Activated naive CD4-positive, alpha-beta T cell treated with anti-CD3 and anti-CD28 coated beads for 36 hours (primary cell): Measurements from ENCODE around the gene NKIRAS2. TPM values are rescaled to one million over a fixed set of nuclear protein-coding genes. Genes with fewer than 3 reads are reported as not detected.

Experiments used
- CTCF ChIA-PET: fragments of 350-600 bp; sonication (Branson Sonifier 250); formaldehyde crosslinking; loops from one replicate; lab custom pipeline; 2021; ENCODE audit warnings: antibody characterized with exemption; lab: Charles Lee
- DNase-seq: peaks from one replicate; pipeline ENCODE4 v3.0.0-alpha.2; 2020
- H3K27ac Mint-ChIP-seq: one replicate; pipeline ENCODE4 v1.8.0; 2021; ENCODE audit warnings: mild to moderate bottlenecking, mixed read lengths
- H3K27me3 Mint-ChIP-seq: one replicate; pipeline ENCODE4 v1.8.0; 2021; ENCODE audit warnings: low read depth, mixed read lengths
- H3K36me3 Mint-ChIP-seq: one replicate; pipeline ENCODE4 v1.8.0; 2021; ENCODE audit warnings: low read depth, mixed read lengths
- H3K4me1 Mint-ChIP-seq: one replicate; pipeline ENCODE4 v1.8.0; 2021; ENCODE audit warnings: low read depth, mixed read lengths
- H3K4me3 Mint-ChIP-seq: one replicate; pipeline ENCODE4 v1.8.0; 2021; ENCODE audit warnings: mild to moderate bottlenecking, moderate library complexity, mixed read lengths
- H3K9me3 Mint-ChIP-seq: one replicate; pipeline ENCODE4 v1.8.0; 2021; ENCODE audit warnings: mixed read lengths
- intact Hi-C: fragments of 100-400 bp; cut with micrococcal nuclease; formaldehyde crosslinking; loops from one replicate; pipeline ENCODE4 v1.15.1; 2023
- total RNA-seq, 2 experiments: library from RNA; stranded (reverse); gene quantifications; one replicate each; pipeline ENCODE4 v1.2.3, GENCODE V29; 2021

Gene NKIRAS2
- total RNA-seq, 2 experiments from 2014 or later, result 12.4 to 13.2 TPM

- H3K4me1 Mint-ChIP-seq, result peaks cover 3% of the 10 kb centered on the region
- DNase-seq, result no peak
- peaks cover 41% of the 10 kb centered on the region for H3K36me3 Mint-ChIP-seq
- H3K9me3 Mint-ChIP-seq, result no peaks in the 10 kb centered on the region
- peak overlapping the region; percentile 30 for H3K27ac Mint-ChIP-seq
- intact Hi-C loops, result no loop called here
- no peaks in the 10 kb centered on the region for H3K27me3 Mint-ChIP-seq
- CTCF ChIA-PET, result interaction anchor here (0.6 kb wide), 1 partner anchor 26 kb away, joined by 3 read pairs; no protein-coding TSS in a partner anchor
- H3K4me3 Mint-ChIP-seq, result no peak overlapping the region
Measured at GRCh38 chr17:41982026-41982760, 37.7 kb upstream of the NKIRAS2 start.

- Mint-ChIP-seq H3K36me3 (peaks cover 49% of the 10 kb centered on the region), H3K9me3 (no peaks in the 10 kb centered on the region), H3K4me1 (peaks cover 17% of the 10 kb centered on the region), H3K27me3 (no peaks in the 10 kb centered on the region), H3K4me3 (no peak overlapping the region), H3K27ac (no peak overlapping the region)
- DNase-seq, result no peak
- intact Hi-C loops, result no loop called here
- CTCF ChIA-PET, result interaction anchor here (0.9 to 1.0 kb wide), 2 partner anchors 21 kb away, joined by 3 read pairs; no protein-coding TSS in a partner anchor
Measured at GRCh38 chr17:41984454-41984853, 35.4 kb upstream of the NKIRAS2 start.

GRCh38 chr17:41985919-41986318 is 34.0 kb upstream of the NKIRAS2 start:
- intact Hi-C loops, result loop anchor here (2.0 kb wide), 1 partner anchor 31 kb away; the partner anchor contains the start of gene DNAJC7
- Mint-ChIP-seq H3K9me3 (no peaks in the 10 kb centered on the region), H3K27me3 (no peaks in the 10 kb centered on the region), H3K4me1 (peaks cover 17% of the 10 kb centered on the region), H3K36me3 (peaks cover 43% of the 10 kb centered on the region), H3K27ac (no peak overlapping the region), H3K4me3 (no peak overlapping the region)
- no peak for DNase-seq
- CTCF ChIA-PET, result no interaction called here

GRCh38 chr17:41986634-41987033 is 33.3 kb upstream of the NKIRAS2 start:
- DNase-seq, result no peak
- Mint-ChIP-seq H3K27ac (peak overlapping the region; percentile 84), H3K9me3 (no peaks in the 10 kb centered on the region), H3K27me3 (no peaks in the 10 kb centered on the region), H3K4me1 (peaks cover 17% of the 10 kb centered on the region), H3K4me3 (no peak overlapping the region), H3K36me3 (peaks cover 41% of the 10 kb centered on the region)
- intact Hi-C loops, result loop anchor here (2.0 kb wide), 1 partner anchor 30 kb away; the partner anchor contains the start of gene DNAJC7
- CTCF ChIA-PET, result interaction anchor here (0.7 kb wide), 1 partner anchor 121 kb away, joined by 3 read pairs; no protein-coding TSS in a partner anchor

GRCh38 chr17:41987642-41988041 is 32.2 kb upstream of the NKIRAS2 start:
- DNase-seq, result peak; percentile 58
- Mint-ChIP-seq H3K4me3 (no peak overlapping the region), H3K27ac (peak overlapping the region; percentile 84), H3K4me1 (peaks cover 17% of the 10 kb centered on the region), H3K36me3 (peaks cover 39% of the 10 kb centered on the region), H3K9me3 (no peaks in the 10 kb centered on the region), H3K27me3 (no peaks in the 10 kb centered on the region)
- intact Hi-C loops, result loop anchor here (2.0 kb wide), 1 partner anchor 29 kb away; the partner anchor contains the start of gene DNAJC7
- CTCF ChIA-PET, result no interaction called here

GRCh38 chr17:41988418-41988817 is 31.5 kb upstream of the NKIRAS2 start:
- Mint-ChIP-seq H3K4me3 (no peak overlapping the region), H3K9me3 (no peaks in the 10 kb centered on the region), H3K36me3 (peaks cover 39% of the 10 kb centered on the region), H3K27ac (peak overlapping the region; percentile 63), H3K4me1 (peaks cover 17% of the 10 kb centered on the region), H3K27me3 (no peaks in the 10 kb centered on the region)
- intact Hi-C loops, result no loop called here
- DNase-seq, result no peak
- CTCF ChIA-PET, result interaction anchor here (1.1 kb wide), 1 partner anchor 11 kb away, joined by 3 read pairs; no protein-coding TSS in a partner anchor

GRCh38 chr17:41989702-41990419 is 30.0 kb upstream of the NKIRAS2 start:
- intact Hi-C loops, result no loop called here
- no peaks in the 10 kb centered on the region for H3K9me3 Mint-ChIP-seq
- no peak overlapping the region for H3K4me3 Mint-ChIP-seq
- no peaks in the 10 kb centered on the region for H3K27me3 Mint-ChIP-seq
- no peak for DNase-seq
- H3K4me1 Mint-ChIP-seq, result peaks cover 17% of the 10 kb centered on the region
- peak overlapping the region; percentile 18 for H3K27ac Mint-ChIP-seq
- CTCF ChIA-PET, result no interaction called here
- peaks cover 41% of the 10 kb centered on the region for H3K36me3 Mint-ChIP-seq

GRCh38 chr17:41992576-41992975 is 27.3 kb upstream of the NKIRAS2 start:
- H3K27me3 Mint-ChIP-seq, result no peaks in the 10 kb centered on the region
- no peaks in the 10 kb centered on the region for H3K9me3 Mint-ChIP-seq
- CTCF ChIA-PET, result interaction anchor here (1.1 kb wide), 1 partner anchor 28 kb away, joined by 3 read pairs; the partner anchor contains the start of gene NKIRAS2
- peaks cover 19% of the 10 kb centered on the region for H3K4me1 Mint-ChIP-seq
- H3K36me3 Mint-ChIP-seq, result peaks cover 42% of the 10 kb centered on the region
- H3K4me3 Mint-ChIP-seq, result no peak overlapping the region
- no peak for DNase-seq
- H3K27ac Mint-ChIP-seq, result peak overlapping the region; percentile 56
- intact Hi-C loops, result no loop called here

- DNase-seq, result no peak
- peaks cover 10% of the 10 kb centered on the region for H3K4me1 Mint-ChIP-seq
- H3K27me3 Mint-ChIP-seq, result no peaks in the 10 kb centered on the region
- peak overlapping the region; percentile 2 for H3K27ac Mint-ChIP-seq
- peaks cover 39% of the 10 kb centered on the region for H3K36me3 Mint-ChIP-seq
- CTCF ChIA-PET, result no interaction called here
- H3K9me3 Mint-ChIP-seq, result no peaks in the 10 kb centered on the region
- no peak overlapping the region for H3K4me3 Mint-ChIP-seq
- intact Hi-C loops, result no loop called here
Measured at GRCh38 chr17:41996855-41997164, 23.1 kb upstream of the NKIRAS2 start.

GRCh38 chr17:41998497-41998896 is 21.4 kb upstream of the NKIRAS2 start:
- Mint-ChIP-seq H3K4me1 (peaks cover 19% of the 10 kb centered on the region), H3K36me3 (peaks cover 32% of the 10 kb centered on the region), H3K9me3 (no peaks in the 10 kb centered on the region), H3K4me3 (no peak overlapping the region), H3K27ac (no peak overlapping the region), H3K27me3 (no peaks in the 10 kb centered on the region)
- CTCF ChIA-PET, result interaction anchor here (0.6 kb wide), 1 partner anchor 13 kb away, joined by 3 read pairs; no protein-coding TSS in a partner anchor
- intact Hi-C loops, result no loop called here
- DNase-seq, result no peak

- CTCF ChIA-PET, result interaction anchor here (0.8 kb wide), 1 partner anchor 38 kb away, joined by 3 read pairs; no protein-coding TSS in a partner anchor
- H3K27ac Mint-ChIP-seq, result peak overlapping the region; percentile 56
Measured at GRCh38 chr17:42000413-42001133, 19.3 kb upstream of the NKIRAS2 start.

GRCh38 chr17:42001729-42002128 is 18.2 kb upstream of the NKIRAS2 start:
- Mint-ChIP-seq H3K27ac (no peak overlapping the region), H3K4me1 (peaks cover 29% of the 10 kb centered on the region), H3K27me3 (no peaks in the 10 kb centered on the region), H3K36me3 (peaks cover 16% of the 10 kb centered on the region), H3K9me3 (no peaks in the 10 kb centered on the region), H3K4me3 (no peak overlapping the region)
- DNase-seq, result no peak
- intact Hi-C loops, result no loop called here
- CTCF ChIA-PET, result no interaction called here

More at GRCh38 chr17:42000413-42001133, 19.3 kb upstream of the NKIRAS2 start:
- peaks cover 24% of the 10 kb centered on the region for H3K36me3 Mint-ChIP-seq
- H3K27me3 Mint-ChIP-seq, result no peaks in the 10 kb centered on the region
- H3K4me1 Mint-ChIP-seq, result peaks cover 34% of the 10 kb centered on the region
- no peak for DNase-seq
- no peaks in the 10 kb centered on the region for H3K9me3 Mint-ChIP-seq
- intact Hi-C loops, result no loop called here
- no peak overlapping the region for H3K4me3 Mint-ChIP-seq
